ENCODE measurements around the gene PEX5L.
A peak's percentile ranks its signal among the peaks of the same experiment; 100 is the strongest.

The PEX5L gene

GRCh38 chr3:179955286-179955685 lies 81.5 kb downstream of the PEX5L start:
- FAIRE-seq, result no peak

- no peak for FAIRE-seq
Measured at GRCh38 chr3:179953993-179954870, 82.5 kb downstream of the PEX5L start.

GRCh38 chr3:179950840-179951239 lies 85.9 kb downstream of the PEX5L start:
- no peak for FAIRE-seq

- no peak for FAIRE-seq
Measured at GRCh38 chr3:179949869-179950268, 86.9 kb downstream of the PEX5L start.

GRCh38 chr3:179949412-179949811 lies 87.3 kb downstream of the PEX5L start:
- no peak for FAIRE-seq

- no peak for FAIRE-seq
Measured at GRCh38 chr3:179948740-179949139, 88.0 kb downstream of the PEX5L start.

- FAIRE-seq, result no peak
Measured at GRCh38 chr3:179945569-179945968, 91.2 kb downstream of the PEX5L start.

GRCh38 chr3:179943117-179943880 lies 93.4 kb downstream of the PEX5L start:
- FAIRE-seq, result no peak

- FAIRE-seq, result no peak
Measured at GRCh38 chr3:179942553-179943075, 94.1 kb downstream of the PEX5L start.

GRCh38 chr3:179935710-179936109 lies 101.0 kb downstream of the PEX5L start:
- no peak for FAIRE-seq

- FAIRE-seq, result no peak
Measured at GRCh38 chr3:179933914-179934313, 102.8 kb downstream of the PEX5L start.

- FAIRE-seq, result no peak
Measured at GRCh38 chr3:179933080-179933479, 103.7 kb downstream of the PEX5L start.

GRCh38 chr3:179932674-179933073 lies 104.1 kb downstream of the PEX5L start:
- FAIRE-seq, result no peak

GRCh38 chr3:179929091-179929529 lies 107.6 kb downstream of the PEX5L start:
- FAIRE-seq, result peak; percentile 76

- no peak for FAIRE-seq
Measured at GRCh38 chr3:179927191-179927590, 109.5 kb downstream of the PEX5L start.

GRCh38 chr3:179921951-179922350 lies 114.8 kb downstream of the PEX5L start:
- no peak for FAIRE-seq

- no peak for FAIRE-seq
Measured at GRCh38 chr3:179921500-179921899, 115.2 kb downstream of the PEX5L start.

GRCh38 chr3:179907784-179908482 lies 128.8 kb downstream of the PEX5L start:
- FAIRE-seq, result no peak

GRCh38 chr3:179902061-179902460 lies 134.7 kb downstream of the PEX5L start:
- no peak for FAIRE-seq

GRCh38 chr3:179898024-179898423 lies 138.7 kb downstream of the PEX5L start:
- FAIRE-seq, result no peak

GRCh38 chr3:179897231-179897630 lies 139.5 kb downstream of the PEX5L start:
- no peak for FAIRE-seq

GRCh38 chr3:179896507-179896906 lies 140.2 kb downstream of the PEX5L start:
- no peak for FAIRE-seq

GRCh38 chr3:179895330-179895729 lies 141.4 kb downstream of the PEX5L start:
- no peak for FAIRE-seq
